Kidney epithelial cell (primary cell): ENCODE data around the gene OR6P1. TPM values are rescaled to one million over a fixed set of nuclear protein-coding genes. Genes with fewer than 3 reads are reported as not detected.

Source experiments
- DNase-seq: peaks from one replicate; pipeline ENCODE4 v3.0.0-alpha.2; 2010; ENCODE audit warnings: low read depth
- H3K27me3 ChIP-seq: 2 replicates; pipeline ENCODE4 v1.6.0; 2011; ENCODE audit warnings: low read length; ENCODE audit not compliant: control insufficient read depth, insufficient read depth
- H3K36me3 ChIP-seq: 2 replicates; pipeline ENCODE4 v1.5.1; 2011; ENCODE audit warnings: low read length; ENCODE audit not compliant: control insufficient read depth, insufficient read depth
- H3K4me3 ChIP-seq: 2 replicates; pipeline ENCODE4 v1.5.1; 2011; ENCODE audit warnings: low read depth, mild to moderate bottlenecking, control low read depth, low read length
- CTCF ChIP-seq: IDR thresholded peaks from 2 replicates; pipeline ENCODE4 v1.5.1; 2011; ENCODE audit warnings: mild to moderate bottlenecking, moderate library complexity, low read length, control low read depth, inconsistent platforms; ENCODE audit not compliant: insufficient read depth, poor library complexity, severe bottlenecking
- total RNA-seq: library from RNA; depleted of rRNA; stranded (reverse); fragments of >200 nt; gene quantifications from 2 replicates; pipeline ENCODE4 v1.2.3, GENCODE V29; 2015

OR6P1 gene
- total RNA-seq, 1 donor from 2014 or later, result not detected

GRCh38 chr1:158534496-158534895, 35.9 kb downstream of the OR6P1 start:
- Histone ChIP-seq H3K4me3 (no peak overlapping the region), H3K36me3 (no peaks in the 10 kb centered on the region), H3K27me3 (no peaks in the 10 kb centered on the region)
- no peak for TF ChIP-seq CTCF
- DNase-seq, result no peak

- Histone ChIP-seq H3K36me3 (no peaks in the 10 kb centered on the region), H3K27me3 (no peaks in the 10 kb centered on the region), H3K4me3 (no peak overlapping the region)
- DNase-seq, result no peak
- peak; percentile 53 for TF ChIP-seq CTCF
Observed at GRCh38 chr1:158527190-158527815, 43.1 kb downstream of the OR6P1 start.

GRCh38 chr1:158521666-158522058, 48.7 kb downstream of the OR6P1 start:
- DNase-seq, result no peak
- H3K4me3 ChIP-seq, result no peak overlapping the region
- no peaks in the 10 kb centered on the region for H3K36me3 ChIP-seq
- no peaks in the 10 kb centered on the region for H3K27me3 ChIP-seq
- TF ChIP-seq CTCF, result no peak

- no peaks in the 10 kb centered on the region for H3K27me3 ChIP-seq
- H3K36me3 ChIP-seq, result no peaks in the 10 kb centered on the region
- TF ChIP-seq CTCF, result no peak
- DNase-seq, result no peak
- no peak overlapping the region for H3K4me3 ChIP-seq
Observed at GRCh38 chr1:158520955-158521665, 49.3 kb downstream of the OR6P1 start.

GRCh38 chr1:158520021-158520420, 50.4 kb downstream of the OR6P1 start:
- Histone ChIP-seq H3K4me3 (no peak overlapping the region), H3K27me3 (no peaks in the 10 kb centered on the region), H3K36me3 (no peaks in the 10 kb centered on the region)
- no peak for DNase-seq
- no peak for TF ChIP-seq CTCF
